Measurements from ENCODE around the gene USP53. TPM values are rescaled to one million over a fixed set of nuclear protein-coding genes. Genes with fewer than 3 reads are reported as not detected.

Gene USP53
- total and polyA plus RNA-seq, 2 of the 13 experiments (the other 11 are each of a cell fraction or from before 2014, with no cell fraction given): 5.3 to 8.1 TPM

DNA sequence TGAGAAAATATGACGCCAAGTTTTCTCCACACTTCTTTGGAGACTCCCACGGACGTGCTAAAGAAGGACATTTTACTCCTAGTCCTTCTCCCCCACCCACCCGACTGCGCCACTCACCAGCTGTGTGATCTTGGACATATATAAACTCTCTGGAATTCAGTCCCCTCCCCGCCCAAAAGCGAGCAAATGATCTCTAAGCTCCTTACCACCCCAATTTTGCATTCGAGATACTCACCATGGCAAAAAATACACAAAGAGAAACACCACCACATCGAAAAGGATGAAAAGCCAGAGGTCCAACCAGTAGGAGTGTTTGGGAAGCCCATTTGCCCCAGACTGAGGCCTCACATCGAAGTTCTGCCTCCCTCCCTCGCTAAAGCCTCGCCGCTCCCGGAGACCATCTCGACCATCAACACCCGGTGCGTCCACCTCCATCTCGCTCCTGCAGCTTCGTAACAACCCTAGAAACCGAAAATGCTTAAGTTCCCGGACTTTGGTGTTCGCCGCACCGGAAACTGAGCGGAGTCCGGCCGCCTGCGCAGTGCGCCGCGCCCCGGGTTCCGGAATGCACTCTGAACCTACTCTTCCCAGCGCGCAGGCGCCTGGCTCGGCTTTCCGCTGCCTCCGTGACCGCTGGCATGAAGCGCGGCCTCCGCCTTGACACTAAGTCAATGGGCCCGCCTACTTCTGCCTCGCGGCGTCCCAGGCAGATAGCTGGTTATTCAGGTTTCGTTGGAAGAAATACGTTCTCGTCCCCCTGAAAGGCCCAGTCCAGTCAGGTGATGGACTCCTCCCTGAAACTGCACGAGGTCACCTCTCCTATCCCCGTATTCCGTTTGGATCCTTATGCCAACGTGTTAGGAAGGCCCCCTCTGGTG is 87.8 kb downstream of the USP53 start (continued):
- TF ChIP-seq, protein P1, sequence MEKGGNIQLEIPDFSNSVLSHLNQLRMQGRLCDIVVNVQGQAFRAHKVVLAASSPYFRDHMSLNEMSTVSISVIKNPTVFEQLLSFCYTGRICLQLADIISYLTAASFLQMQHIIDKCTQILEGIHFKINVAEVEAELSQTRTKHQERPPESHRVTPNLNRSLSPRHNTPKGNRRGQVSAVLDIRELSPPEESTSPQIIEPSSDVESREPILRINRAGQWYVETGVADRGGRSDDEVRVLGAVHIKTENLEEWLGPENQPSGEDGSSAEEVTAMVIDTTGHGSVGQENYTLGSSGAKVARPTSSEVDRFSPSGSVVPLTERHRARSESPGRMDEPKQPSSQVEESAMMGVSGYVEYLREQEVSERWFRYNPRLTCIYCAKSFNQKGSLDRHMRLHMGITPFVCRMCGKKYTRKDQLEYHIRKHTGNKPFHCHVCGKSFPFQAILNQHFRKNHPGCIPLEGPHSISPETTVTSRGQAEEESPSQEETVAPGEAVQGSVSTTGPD (CRISPR knock-in tag; IDR thresholded peaks at IDR 0.05): no peak
- no peak for TF ChIP-seq NFIB (CRISPR knock-in tag; IDR thresholded peaks at IDR 0.05; ENCODE audit: borderline replicate concordance)
- TF ChIP-seq, protein P2, sequence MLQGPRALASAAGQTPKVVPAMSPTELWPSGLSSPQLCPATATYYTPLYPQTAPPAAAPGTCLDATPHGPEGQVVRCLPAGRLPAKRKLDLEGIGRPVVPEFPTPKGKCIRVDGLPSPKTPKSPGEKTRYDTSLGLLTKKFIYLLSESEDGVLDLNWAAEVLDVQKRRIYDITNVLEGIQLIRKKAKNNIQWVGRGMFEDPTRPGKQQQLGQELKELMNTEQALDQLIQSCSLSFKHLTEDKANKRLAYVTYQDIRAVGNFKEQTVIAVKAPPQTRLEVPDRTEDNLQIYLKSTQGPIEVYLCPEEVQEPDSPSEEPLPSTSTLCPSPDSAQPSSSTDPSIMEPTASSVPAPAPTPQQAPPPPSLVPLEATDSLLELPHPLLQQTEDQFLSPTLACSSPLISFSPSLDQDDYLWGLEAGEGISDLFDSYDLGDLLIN (CRISPR knock-in tag; IDR thresholded peaks at IDR 0.05; ENCODE audit: borderline replicate concordance): no peak; the same call in 1 of the 2 replicates
- TF ChIP-seq RFX3 (CRISPR knock-in tag; IDR thresholded peaks at IDR 0.05): no peak
- peak; percentile 79; the same call in 1 of the 2 replicates for TF ChIP-seq TAF1 (CRISPR knock-in tag; IDR thresholded peaks at IDR 0.05)
- TF ChIP-seq, protein P3, sequence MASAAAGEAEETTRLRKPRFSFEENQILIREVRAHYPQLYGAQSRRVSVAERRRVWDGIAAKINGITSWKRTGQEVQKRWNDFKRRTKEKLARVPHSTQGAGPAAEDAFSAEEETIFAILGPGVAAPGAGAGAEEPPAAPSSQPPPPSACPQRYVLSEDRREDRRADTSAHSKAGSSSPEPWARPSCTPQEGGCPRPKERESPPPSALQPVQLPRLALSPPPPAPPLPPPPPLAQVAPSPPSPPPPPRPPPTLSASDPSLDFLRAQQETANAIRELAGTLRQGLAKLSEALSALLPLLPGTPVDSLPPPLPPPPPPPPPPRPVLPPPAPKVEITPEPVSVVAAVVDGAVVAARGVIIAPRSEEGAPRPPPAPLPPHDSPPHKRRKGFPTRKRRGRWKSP (CRISPR knock-in tag; IDR thresholded peaks at IDR 0.05): peak; percentile 80
- TF ChIP-seq PAWR (CRISPR knock-in tag; IDR thresholded peaks at IDR 0.05; ENCODE audit: borderline replicate concordance): no peak; the same call in 1 of the 2 replicates
- TF ChIP-seq, protein P4, sequence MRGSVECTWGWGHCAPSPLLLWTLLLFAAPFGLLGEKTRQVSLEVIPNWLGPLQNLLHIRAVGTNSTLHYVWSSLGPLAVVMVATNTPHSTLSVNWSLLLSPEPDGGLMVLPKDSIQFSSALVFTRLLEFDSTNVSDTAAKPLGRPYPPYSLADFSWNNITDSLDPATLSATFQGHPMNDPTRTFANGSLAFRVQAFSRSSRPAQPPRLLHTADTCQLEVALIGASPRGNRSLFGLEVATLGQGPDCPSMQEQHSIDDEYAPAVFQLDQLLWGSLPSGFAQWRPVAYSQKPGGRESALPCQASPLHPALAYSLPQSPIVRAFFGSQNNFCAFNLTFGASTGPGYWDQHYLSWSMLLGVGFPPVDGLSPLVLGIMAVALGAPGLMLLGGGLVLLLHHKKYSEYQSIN (CRISPR knock-in tag; IDR thresholded peaks at IDR 0.05; ENCODE audit: borderline replicate concordance): no peak
- TF ChIP-seq, protein P5, sequence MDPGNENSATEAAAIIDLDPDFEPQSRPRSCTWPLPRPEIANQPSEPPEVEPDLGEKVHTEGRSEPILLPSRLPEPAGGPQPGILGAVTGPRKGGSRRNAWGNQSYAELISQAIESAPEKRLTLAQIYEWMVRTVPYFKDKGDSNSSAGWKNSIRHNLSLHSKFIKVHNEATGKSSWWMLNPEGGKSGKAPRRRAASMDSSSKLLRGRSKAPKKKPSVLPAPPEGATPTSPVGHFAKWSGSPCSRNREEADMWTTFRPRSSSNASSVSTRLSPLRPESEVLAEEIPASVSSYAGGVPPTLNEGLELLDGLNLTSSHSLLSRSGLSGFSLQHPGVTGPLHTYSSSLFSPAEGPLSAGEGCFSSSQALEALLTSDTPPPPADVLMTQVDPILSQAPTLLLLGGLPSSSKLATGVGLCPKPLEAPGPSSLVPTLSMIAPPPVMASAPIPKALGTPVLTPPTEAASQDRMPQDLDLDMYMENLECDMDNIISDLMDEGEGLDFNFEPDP (CRISPR knock-in tag; conservative IDR thresholded peaks at IDR 0.05): no peak
- peak; percentile 70 for TF ChIP-seq CCDC6 (CRISPR knock-in tag; IDR thresholded peaks at IDR 0.05)
- TF ChIP-seq, protein P6, sequence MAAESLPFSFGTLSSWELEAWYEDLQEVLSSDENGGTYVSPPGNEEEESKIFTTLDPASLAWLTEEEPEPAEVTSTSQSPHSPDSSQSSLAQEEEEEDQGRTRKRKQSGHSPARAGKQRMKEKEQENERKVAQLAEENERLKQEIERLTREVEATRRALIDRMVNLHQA (CRISPR knock-in tag; IDR thresholded peaks at IDR 0.05): no peak; the same call in 1 of the 2 replicates
- no peak for TF ChIP-seq CHCHD3 (CRISPR knock-in tag; IDR thresholded peaks at IDR 0.05)
- no peak for TF ChIP-seq ZNF296 (CRISPR knock-in tag; conservative IDR thresholded peaks at IDR 0.05)
- TF ChIP-seq POLR2G (IDR thresholded peaks at IDR 0.05; ENCODE audit: low read depth, low read length): peak; percentile 91
- TF ChIP-seq ZNF652 (CRISPR knock-in tag; IDR thresholded peaks at IDR 0.05; ENCODE audit: borderline replicate concordance, low read depth): no peak
- TF ChIP-seq, protein P7, sequence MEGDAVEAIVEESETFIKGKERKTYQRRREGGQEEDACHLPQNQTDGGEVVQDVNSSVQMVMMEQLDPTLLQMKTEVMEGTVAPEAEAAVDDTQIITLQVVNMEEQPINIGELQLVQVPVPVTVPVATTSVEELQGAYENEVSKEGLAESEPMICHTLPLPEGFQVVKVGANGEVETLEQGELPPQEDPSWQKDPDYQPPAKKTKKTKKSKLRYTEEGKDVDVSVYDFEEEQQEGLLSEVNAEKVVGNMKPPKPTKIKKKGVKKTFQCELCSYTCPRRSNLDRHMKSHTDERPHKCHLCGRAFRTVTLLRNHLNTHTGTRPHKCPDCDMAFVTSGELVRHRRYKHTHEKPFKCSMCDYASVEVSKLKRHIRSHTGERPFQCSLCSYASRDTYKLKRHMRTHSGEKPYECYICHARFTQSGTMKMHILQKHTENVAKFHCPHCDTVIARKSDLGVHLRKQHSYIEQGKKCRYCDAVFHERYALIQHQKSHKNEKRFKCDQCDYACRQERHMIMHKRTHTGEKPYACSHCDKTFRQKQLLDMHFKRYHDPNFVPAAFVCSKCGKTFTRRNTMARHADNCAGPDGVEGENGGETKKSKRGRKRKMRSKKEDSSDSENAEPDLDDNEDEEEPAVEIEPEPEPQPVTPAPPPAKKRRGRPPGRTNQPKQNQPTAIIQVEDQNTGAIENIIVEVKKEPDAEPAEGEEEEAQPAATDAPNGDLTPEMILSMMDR (CRISPR knock-in tag; IDR thresholded peaks at IDR 0.05): peak; percentile 53
- peak; percentile 26; the same call in 1 of the 2 replicates for TF ChIP-seq SRF (IDR thresholded peaks at IDR 0.05; ENCODE audit: low read depth, low read length)
- TF ChIP-seq FOXC1 (CRISPR knock-in tag; IDR thresholded peaks at IDR 0.05; ENCODE audit: borderline replicate concordance): peak; percentile 88
